Measurements from ENCODE around the gene UBAP2. TPM values are rescaled to one million over a fixed set of nuclear protein-coding genes. Genes with fewer than 3 reads are reported as not detected.

Gene UBAP2
- total RNA-seq, 2 experiments from 2014 or later: 24.7 to 26.5 TPM

- no peak for TF ChIP-seq CTCF (IDR thresholded peaks at IDR 0.05)
- Histone ChIP-seq H3K27me3 (ENCODE audit: control insufficient read depth in 1 of 2, insufficient read depth in 2 of 2, low read length in 2 of 2) (no peaks in the 10 kb centered on the region), H3K4me3 (ENCODE audit: low read length) (no peak overlapping the region), H3K9me3 (ENCODE audit: control insufficient read depth in 1 of 2, insufficient read depth in 1 of 2, low read length in 2 of 2) (no peaks in the 10 kb centered on the region), H3K36me3 (ENCODE audit: insufficient read depth, low read length) (peaks cover 72% of the 10 kb centered on the region), H3K4me1 (ENCODE audit: insufficient read depth, low read length) (no peaks in the 10 kb centered on the region), H3K27ac (ENCODE audit: low read depth in 1 of 2, low read length in 2 of 2) (no peak overlapping the region)
- Mint-ChIP-seq H3K27me3 (no peaks in the 10 kb centered on the region), H3K36me3 (ENCODE audit: low read depth) (peaks cover 63% of the 10 kb centered on the region), H3K4me1 (ENCODE audit: low read depth) (no peaks in the 10 kb centered on the region), H3K9me3 (no peaks in the 10 kb centered on the region), H3K4me3 (no peak overlapping the region), H3K27ac (no peak overlapping the region)
- DNase-seq (no peak), ATAC-seq (ENCODE audit: poor library complexity) (no peak)
- intact Hi-C loops (cut with DNase I, micrococcal nuclease): no loop called here
- ChIA-PET CTCF (interaction anchor here (0.7 kb wide), 1 partner anchor 171 kb away, joined by 5 read pairs; no protein-coding TSS in a partner anchor), POLR2A (no interaction called here)
Observed at GRCh38 chr9:34097865-34098264, 49.2 kb upstream of the UBAP2 start.

GRCh38 chr9:34096751-34097150 is 48.1 kb upstream of the UBAP2 start:
- no peaks in the 10 kb centered on the region for H3K9me3 Mint-ChIP-seq
- peaks cover 71% of the 10 kb centered on the region for H3K36me3 ChIP-seq (ENCODE audit: insufficient read depth, low read length)
- H3K4me1 Mint-ChIP-seq (ENCODE audit: low read depth): no peaks in the 10 kb centered on the region
- intact Hi-C loops (cut with DNase I, micrococcal nuclease): no loop called here
- no peak for TF ChIP-seq CTCF (IDR thresholded peaks at IDR 0.05)
- ATAC-seq (ENCODE audit: poor library complexity): no peak
- ChIA-PET CTCF (no interaction called here), POLR2A (no interaction called here)
- no peak overlapping the region for H3K27ac Mint-ChIP-seq
- no peaks in the 10 kb centered on the region for H3K27me3 ChIP-seq (ENCODE audit: control insufficient read depth in 1 of 2, insufficient read depth in 2 of 2, low read length in 2 of 2)
- no peak for DNase-seq
- H3K4me3 ChIP-seq (ENCODE audit: low read length): no peak overlapping the region
- no peaks in the 10 kb centered on the region for H3K9me3 ChIP-seq (ENCODE audit: control insufficient read depth in 1 of 2, insufficient read depth in 1 of 2, low read length in 2 of 2)
- peaks cover 63% of the 10 kb centered on the region for H3K36me3 Mint-ChIP-seq (ENCODE audit: low read depth)
- H3K27me3 Mint-ChIP-seq: no peaks in the 10 kb centered on the region
- no peak overlapping the region for H3K4me3 Mint-ChIP-seq
- H3K27ac ChIP-seq (ENCODE audit: low read depth in 1 of 2, low read length in 2 of 2): no peak overlapping the region
- no peaks in the 10 kb centered on the region for H3K4me1 ChIP-seq (ENCODE audit: insufficient read depth, low read length)

- H3K36me3 Mint-ChIP-seq (ENCODE audit: low read depth): peaks cover 90% of the 10 kb centered on the region
- no peak overlapping the region for H3K4me3 Mint-ChIP-seq
- H3K27ac Mint-ChIP-seq: no peak overlapping the region
- TF ChIP-seq CTCF (IDR thresholded peaks at IDR 0.05): no peak
- Histone ChIP-seq H3K4me3 (ENCODE audit: low read length) (no peak overlapping the region), H3K4me1 (ENCODE audit: insufficient read depth, low read length) (no peaks in the 10 kb centered on the region), H3K27ac (ENCODE audit: low read depth in 1 of 2, low read length in 2 of 2) (no peak overlapping the region), H3K27me3 (ENCODE audit: control insufficient read depth in 1 of 2, insufficient read depth in 2 of 2, low read length in 2 of 2) (no peaks in the 10 kb centered on the region), H3K36me3 (ENCODE audit: insufficient read depth, low read length) (peaks cover 87% of the 10 kb centered on the region), H3K9me3 (ENCODE audit: control insufficient read depth in 1 of 2, insufficient read depth in 1 of 2, low read length in 2 of 2) (no peaks in the 10 kb centered on the region)
- CTCF ChIA-PET: no interaction called here
- POLR2A ChIA-PET: no interaction called here
- no peaks in the 10 kb centered on the region for H3K9me3 Mint-ChIP-seq
- DNase-seq: no peak
- intact Hi-C loops (cut with DNase I, micrococcal nuclease): no loop called here
- ATAC-seq (ENCODE audit: poor library complexity): no peak
- no peaks in the 10 kb centered on the region for H3K27me3 Mint-ChIP-seq
- no peaks in the 10 kb centered on the region for H3K4me1 Mint-ChIP-seq (ENCODE audit: low read depth)
Observed at GRCh38 chr9:34093578-34093977, 44.9 kb upstream of the UBAP2 start.
